ENCODE data around the gene CCDC149. TPM values are rescaled to one million over a fixed set of nuclear protein-coding genes. Genes with fewer than 3 reads are reported as not detected.

The CCDC149 gene
- total RNA-seq, 2 donors from 2014 or later = 13.3 to 13.5 TPM

GRCh38 chr4:24876431-24876830 lies 36.4 kb downstream of the CCDC149 start:
- Histone ChIP-seq H3K27ac (no peak overlapping the region), H3K27me3 (no peaks in the 10 kb centered on the region), H3K36me3 (no peaks in the 10 kb centered on the region), H3K9ac (ENCODE audit: low read depth in 2 of 2, low read length in 2 of 2) (no peak overlapping the region), H3K4me3 (no peak overlapping the region), H3K4me1 (no peaks in the 10 kb centered on the region), H3K9me3 (no peaks in the 10 kb centered on the region)
- DNase-seq = no peak
- intact Hi-C loops (cut with DNase I) = no loop called here
- TF ChIP-seq CTCF (IDR thresholded peaks at IDR 0.05) = no peak

- DNase-seq = no peak
- H3K4me1 ChIP-seq = no peaks in the 10 kb centered on the region
- no peak overlapping the region for H3K9ac ChIP-seq (ENCODE audit: low read depth in 2 of 2, low read length in 2 of 2)
- no peak overlapping the region for H3K27ac ChIP-seq
- no peaks in the 10 kb centered on the region for H3K9me3 ChIP-seq
- TF ChIP-seq CTCF (IDR thresholded peaks at IDR 0.05) = no peak
- H3K36me3 ChIP-seq = no peaks in the 10 kb centered on the region
- intact Hi-C loops (cut with DNase I) = no loop called here
- no peaks in the 10 kb centered on the region for H3K27me3 ChIP-seq
- H3K4me3 ChIP-seq = no peak overlapping the region
These were observed 40.1 kb downstream of the CCDC149 start for GRCh38 chr4:24872720-24873119.

GRCh38 chr4:24871210-24871609 lies 41.6 kb downstream of the CCDC149 start:
- Histone ChIP-seq H3K4me3 (no peak overlapping the region), H3K36me3 (no peaks in the 10 kb centered on the region), H3K9me3 (no peaks in the 10 kb centered on the region), H3K9ac (ENCODE audit: low read depth in 2 of 2, low read length in 2 of 2) (no peak overlapping the region), H3K27ac (no peak overlapping the region), H3K4me1 (no peaks in the 10 kb centered on the region), H3K27me3 (no peaks in the 10 kb centered on the region)
- TF ChIP-seq CTCF (IDR thresholded peaks at IDR 0.05) = no peak
- DNase-seq = no peak
- intact Hi-C loops (cut with DNase I) = no loop called here

GRCh38 chr4:24867766-24868296 lies 45.0 kb downstream of the CCDC149 start:
- no peak for TF ChIP-seq CTCF (IDR thresholded peaks at IDR 0.05)
- H3K4me1 ChIP-seq = no peaks in the 10 kb centered on the region
- no peak overlapping the region for H3K4me3 ChIP-seq
- H3K27ac ChIP-seq = no peak overlapping the region
- H3K36me3 ChIP-seq = no peaks in the 10 kb centered on the region
- H3K9ac ChIP-seq (ENCODE audit: low read depth in 2 of 2, low read length in 2 of 2) = no peak overlapping the region
- intact Hi-C loops (cut with DNase I) = no loop called here
- no peaks in the 10 kb centered on the region for H3K27me3 ChIP-seq
- no peaks in the 10 kb centered on the region for H3K9me3 ChIP-seq
- DNase-seq = no peak

- Histone ChIP-seq H3K27ac (no peak overlapping the region), H3K4me1 (no peaks in the 10 kb centered on the region), H3K9ac (ENCODE audit: low read depth in 2 of 2, low read length in 2 of 2) (no peak overlapping the region), H3K36me3 (no peaks in the 10 kb centered on the region), H3K4me3 (no peak overlapping the region), H3K9me3 (no peaks in the 10 kb centered on the region), H3K27me3 (no peaks in the 10 kb centered on the region)
- TF ChIP-seq CTCF (IDR thresholded peaks at IDR 0.05) = no peak
- no peak for DNase-seq
- intact Hi-C loops (cut with DNase I) = no loop called here
These were observed 45.6 kb downstream of the CCDC149 start for GRCh38 chr4:24867251-24867650.
